GM18505 (cell line): ENCODE measurements around the gene FOXP1.
"Not testable (repeated sequence)": the region's sequence is repeated elsewhere in the genome, so short reads cannot be mapped to it uniquely, and the experiment has no call there.

Experiments used
- ATAC-seq: cut with Tn5 transposase; IDR thresholded peaks from one replicate; pipeline ENCODE4 v1.9.1; 2021; ENCODE audit not compliant: unreplicated experiment
- POLR2A ChIP-seq: IDR thresholded peaks from 4 replicates; pipeline ENCODE4 v1.6.1; 2011; ENCODE audit warnings: borderline replicate concordance; ENCODE audit not compliant: insufficient read depth, insufficient read length; ENCODE audit errors: extremely low read depth

The FOXP1 gene

GRCh38 chr3:71026634-71027578 is 556.6 kb downstream of the FOXP1 start:
- no peak for TF ChIP-seq POLR2A
- no peak for ATAC-seq

GRCh38 chr3:71025516-71025915 is 558.0 kb downstream of the FOXP1 start:
- TF ChIP-seq POLR2A, result no peak
- no peak for ATAC-seq

- no peak for ATAC-seq
- TF ChIP-seq POLR2A, result no peak
Observed at GRCh38 chr3:71025010-71025409, 558.5 kb downstream of the FOXP1 start.

GRCh38 chr3:71022551-71023335 is 560.8 kb downstream of the FOXP1 start:
- ATAC-seq, result no peak

GRCh38 chr3:71018799-71019198 is 564.7 kb downstream of the FOXP1 start:
- no peak for TF ChIP-seq POLR2A
- no peak for ATAC-seq

More at GRCh38 chr3:71022551-71023335, 560.8 kb downstream of the FOXP1 start:
- TF ChIP-seq POLR2A, result no peak

- no peak for ATAC-seq
Observed at GRCh38 chr3:71016178-71016845, 567.2 kb downstream of the FOXP1 start.

GRCh38 chr3:71014616-71015015 is 568.9 kb downstream of the FOXP1 start:
- not testable (repeated sequence) for ATAC-seq

More at GRCh38 chr3:71016178-71016845, 567.2 kb downstream of the FOXP1 start:
- TF ChIP-seq POLR2A, result no peak

GRCh38 chr3:71012971-71013370 is 570.6 kb downstream of the FOXP1 start:
- TF ChIP-seq POLR2A, result no peak
- ATAC-seq, result no peak

- TF ChIP-seq POLR2A, result no peak
- peak; percentile 76 for ATAC-seq
Observed at GRCh38 chr3:71011565-71012287, 571.8 kb downstream of the FOXP1 start.

GRCh38 chr3:71010726-71011455 is 572.6 kb downstream of the FOXP1 start:
- peak; percentile 54 for ATAC-seq
- no peak for TF ChIP-seq POLR2A

- no peak for TF ChIP-seq POLR2A
- ATAC-seq, result no peak
Observed at GRCh38 chr3:71008350-71008935, 575.1 kb downstream of the FOXP1 start.
